ENCODE results near the gene RABGGTB.
A peak's percentile ranks its signal among the peaks of the same experiment; 100 is the strongest.
"Not testable (repeated sequence)": the region's sequence is repeated elsewhere in the genome, so short reads cannot be mapped to it uniquely, and the experiment has no call there.

Gene RABGGTB

GRCh38 chr1:75785983-75786853, at the start of gene RABGGTB:
RABGGTB (plus strand) TSS chr1:75786256; CDS start chr1:75786272, 16 bp downstream.
- DNase-seq = peak; percentile 95

- peak; percentile 47 for DNase-seq
Observed at GRCh38 chr1:75742047-75742625, 43.9 kb upstream of the RABGGTB start.

- no peak for DNase-seq
Observed at GRCh38 chr1:75745276-75745675, 40.8 kb upstream of the RABGGTB start.

- not testable (repeated sequence) for DNase-seq
Observed at GRCh38 chr1:75757210-75757609, 28.8 kb upstream of the RABGGTB start.

- not testable (repeated sequence) for DNase-seq
Observed at GRCh38 chr1:75758543-75758942, 27.5 kb upstream of the RABGGTB start.

- DNase-seq = no peak
Observed at GRCh38 chr1:75764057-75764655, 21.9 kb upstream of the RABGGTB start.

- peak; percentile 85 for DNase-seq
Observed at GRCh38 chr1:75765697-75766355, 20.2 kb upstream of the RABGGTB start.

- peak; percentile 43 for DNase-seq
Observed at GRCh38 chr1:75768016-75768415, 18.0 kb upstream of the RABGGTB start.

GRCh38 chr1:75770761-75771160, 15.3 kb upstream of the RABGGTB start:
- DNase-seq = no peak

GRCh38 chr1:75771978-75772377, 14.1 kb upstream of the RABGGTB start:
- DNase-seq = no peak

GRCh38 chr1:75777812-75778211, 8.2 kb upstream of the RABGGTB start:
- not testable (repeated sequence) for DNase-seq

GRCh38 chr1:75778694-75779093, 7.4 kb upstream of the RABGGTB start:
- not testable (repeated sequence) for DNase-seq

GRCh38 chr1:75780183-75780582, 5.9 kb upstream of the RABGGTB start:
- DNase-seq = not testable (repeated sequence)

GRCh38 chr1:75783920-75784319, 2.1 kb upstream of the RABGGTB start:
- not testable (repeated sequence) for DNase-seq

GRCh38 chr1:75785320-75785982, 605 bp upstream of the RABGGTB start:
- DNase-seq = no peak

GRCh38 chr1:75786901-75787493, 941 bp downstream of the RABGGTB start:
- no peak for DNase-seq

- no peak for DNase-seq
Observed at GRCh38 chr1:75787524-75787923, 1.5 kb downstream of the RABGGTB start.

GRCh38 chr1:75789988-75790387, 3.9 kb downstream of the RABGGTB start:
- no peak for DNase-seq

GRCh38 chr1:75791022-75791421, 5.0 kb downstream of the RABGGTB start:
- DNase-seq = no peak

- DNase-seq = no peak
Observed at GRCh38 chr1:75792091-75792490, 6.0 kb downstream of the RABGGTB start.

GRCh38 chr1:75794382-75794781, 8.3 kb downstream of the RABGGTB start:
- DNase-seq = no peak

- DNase-seq = no peak
Observed at GRCh38 chr1:75795703-75796193, 9.7 kb downstream of the RABGGTB start.

Measured in EL (cell line).